ENCODE measurements around the gene MRPS24. TPM values are rescaled to one million over a fixed set of nuclear protein-coding genes. Genes with fewer than 3 reads are reported as not detected.

The MRPS24 gene
- total and polyA plus RNA-seq, 2 of the 13 experiments (the other 11 are each of a cell fraction or from before 2014, with no cell fraction given), result 135 to 162 TPM

DNA sequence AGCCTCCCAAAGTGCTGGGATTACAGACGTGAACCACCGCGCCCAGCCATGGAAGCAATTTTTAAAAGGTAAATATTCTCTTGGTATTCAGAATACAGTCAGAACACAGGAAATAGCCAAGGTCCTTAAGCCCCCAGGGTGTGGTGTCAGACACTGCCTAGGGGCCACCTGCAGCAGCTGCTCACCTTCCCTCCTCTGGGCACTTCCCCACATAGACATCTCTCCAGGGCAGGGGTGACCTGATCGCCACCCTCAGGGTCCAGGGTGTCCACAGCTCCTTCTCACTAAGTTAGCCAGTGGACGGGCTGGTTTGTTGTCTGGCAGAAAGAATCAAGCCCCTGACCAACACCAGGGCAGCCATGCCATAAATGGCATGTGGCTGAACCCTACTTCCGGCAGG, 21.2 kb upstream of the MRPS24 start (continued):
- TF ChIP-seq NFATC3 (CRISPR knock-in tag; IDR thresholded peaks at IDR 0.05), result no peak
- TF ChIP-seq, protein P1, sequence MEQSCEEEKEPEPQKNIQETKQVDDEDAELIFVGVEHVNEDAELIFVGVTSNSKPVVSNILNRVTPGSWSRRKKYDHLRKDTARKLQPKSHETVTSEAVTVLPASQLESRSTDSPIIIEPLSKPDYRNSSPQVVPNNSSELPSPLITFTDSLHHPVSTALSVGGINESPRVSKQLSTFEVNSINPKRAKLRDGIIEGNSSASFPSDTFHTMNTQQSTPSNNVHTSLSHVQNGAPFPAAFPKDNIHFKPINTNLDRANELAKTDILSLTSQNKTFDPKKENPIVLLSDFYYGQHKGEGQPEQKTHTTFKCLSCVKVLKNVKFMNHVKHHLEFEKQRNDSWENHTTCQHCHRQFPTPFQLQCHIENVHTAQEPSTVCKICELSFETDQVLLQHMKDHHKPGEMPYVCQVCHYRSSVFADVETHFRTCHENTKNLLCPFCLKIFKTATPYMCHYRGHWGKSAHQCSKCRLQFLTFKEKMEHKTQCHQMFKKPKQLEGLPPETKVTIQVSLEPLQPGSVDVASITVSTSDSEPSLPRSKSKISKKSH (CRISPR knock-in tag; IDR thresholded peaks at IDR 0.05; ENCODE audit: borderline replicate concordance), result no peak
- no peak for TF ChIP-seq ZNF883 (CRISPR knock-in tag; IDR thresholded peaks at IDR 0.05; ENCODE audit: not compliant biosample characterization)
- no peak for TF ChIP-seq KDM2A (CRISPR knock-in tag; IDR thresholded peaks at IDR 0.05; ENCODE audit: borderline replicate concordance, low read depth)
- TF ChIP-seq, protein P2, sequence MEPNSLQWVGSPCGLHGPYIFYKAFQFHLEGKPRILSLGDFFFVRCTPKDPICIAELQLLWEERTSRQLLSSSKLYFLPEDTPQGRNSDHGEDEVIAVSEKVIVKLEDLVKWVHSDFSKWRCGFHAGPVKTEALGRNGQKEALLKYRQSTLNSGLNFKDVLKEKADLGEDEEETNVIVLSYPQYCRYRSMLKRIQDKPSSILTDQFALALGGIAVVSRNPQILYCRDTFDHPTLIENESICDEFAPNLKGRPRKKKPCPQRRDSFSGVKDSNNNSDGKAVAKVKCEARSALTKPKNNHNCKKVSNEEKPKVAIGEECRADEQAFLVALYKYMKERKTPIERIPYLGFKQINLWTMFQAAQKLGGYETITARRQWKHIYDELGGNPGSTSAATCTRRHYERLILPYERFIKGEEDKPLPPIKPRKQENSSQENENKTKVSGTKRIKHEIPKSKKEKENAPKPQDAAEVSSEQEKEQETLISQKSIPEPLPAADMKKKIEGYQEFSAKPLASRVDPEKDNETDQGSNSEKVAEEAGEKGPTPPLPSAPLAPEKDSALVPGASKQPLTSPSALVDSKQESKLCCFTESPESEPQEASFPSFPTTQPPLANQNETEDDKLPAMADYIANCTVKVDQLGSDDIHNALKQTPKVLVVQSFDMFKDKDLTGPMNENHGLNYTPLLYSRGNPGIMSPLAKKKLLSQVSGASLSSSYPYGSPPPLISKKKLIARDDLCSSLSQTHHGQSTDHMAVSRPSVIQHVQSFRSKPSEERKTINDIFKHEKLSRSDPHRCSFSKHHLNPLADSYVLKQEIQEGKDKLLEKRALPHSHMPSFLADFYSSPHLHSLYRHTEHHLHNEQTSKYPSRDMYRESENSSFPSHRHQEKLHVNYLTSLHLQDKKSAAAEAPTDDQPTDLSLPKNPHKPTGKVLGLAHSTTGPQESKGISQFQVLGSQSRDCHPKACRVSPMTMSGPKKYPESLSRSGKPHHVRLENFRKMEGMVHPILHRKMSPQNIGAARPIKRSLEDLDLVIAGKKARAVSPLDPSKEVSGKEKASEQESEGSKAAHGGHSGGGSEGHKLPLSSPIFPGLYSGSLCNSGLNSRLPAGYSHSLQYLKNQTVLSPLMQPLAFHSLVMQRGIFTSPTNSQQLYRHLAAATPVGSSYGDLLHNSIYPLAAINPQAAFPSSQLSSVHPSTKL (CRISPR knock-in tag; IDR thresholded peaks at IDR 0.05), result no peak
- TF ChIP-seq, protein P3, sequence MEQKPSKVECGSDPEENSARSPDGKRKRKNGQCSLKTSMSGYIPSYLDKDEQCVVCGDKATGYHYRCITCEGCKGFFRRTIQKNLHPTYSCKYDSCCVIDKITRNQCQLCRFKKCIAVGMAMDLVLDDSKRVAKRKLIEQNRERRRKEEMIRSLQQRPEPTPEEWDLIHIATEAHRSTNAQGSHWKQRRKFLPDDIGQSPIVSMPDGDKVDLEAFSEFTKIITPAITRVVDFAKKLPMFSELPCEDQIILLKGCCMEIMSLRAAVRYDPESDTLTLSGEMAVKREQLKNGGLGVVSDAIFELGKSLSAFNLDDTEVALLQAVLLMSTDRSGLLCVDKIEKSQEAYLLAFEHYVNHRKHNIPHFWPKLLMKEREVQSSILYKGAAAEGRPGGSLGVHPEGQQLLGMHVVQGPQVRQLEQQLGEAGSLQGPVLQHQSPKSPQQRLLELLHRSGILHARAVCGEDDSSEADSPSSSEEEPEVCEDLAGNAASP (CRISPR knock-in tag; IDR thresholded peaks at IDR 0.05; ENCODE audit: borderline replicate concordance), result no peak

Data from HepG2 (cell line).